Kidney (tissue), 14 donors: Measurements from ENCODE around the gene ENTHD1. TPM values are rescaled to one million over a fixed set of nuclear protein-coding genes. Genes with fewer than 3 reads are reported as not detected.

Source experiments
- DNase-seq, 5 donors: peaks; one replicate each; pipeline ENCODE4 v3.0.0-alpha.2; 2013 to 2020
- FAIRE-seq: peaks from 2 replicates; lab custom pipeline; 2012; peaks lifted over from hg19 to GRCh38; lab: Jason Lieb, UNC
- H3K27ac ChIP-seq, 2 donors: one replicate each; pipeline ENCODE4 v1.7.0; 2013; ENCODE audit warnings: low read depth in 2 of 2, low read length in 2 of 2, inconsistent platforms in 1 of 2
- H3K27me3 ChIP-seq: one replicate; pipeline ENCODE4 v1.7.1; 2013; ENCODE audit warnings: low read length, inconsistent platforms; ENCODE audit not compliant: control insufficient read depth, insufficient read depth
- H3K36me3 ChIP-seq, 3 donors: one replicate each; pipeline versions ENCODE4 v1.7.0 to v1.7.1; 2013; ENCODE audit warnings: low read length in 3 of 3, control low read depth in 1 of 3, inconsistent platforms in 1 of 3; ENCODE audit not compliant: insufficient read depth in 3 of 3, control insufficient read depth in 2 of 3
- H3K4me1 ChIP-seq, 3 donors: one replicate each; pipeline versions ENCODE4 v1.7.0 to v1.7.1; 2013; ENCODE audit warnings: low read length in 3 of 3, inconsistent platforms in 1 of 3, low read depth in 1 of 3; ENCODE audit not compliant: control insufficient read depth in 2 of 3, insufficient read depth in 2 of 3
- H3K4me3 ChIP-seq, 3 donors: one replicate each; pipeline versions ENCODE4 v1.7.0 to v1.8.1; 2013; ENCODE audit warnings: low read length in 3 of 3, control low read depth in 1 of 3, inconsistent platforms in 1 of 3
- H3K9ac ChIP-seq, 3 donors: one replicate each; pipeline versions ENCODE4 v1.7.0 to v1.7.1; 2013; ENCODE audit warnings: low read length in 3 of 3, control low read depth in 1 of 3, inconsistent platforms in 1 of 3
- H3K9me3 ChIP-seq, 3 donors: one replicate each; pipeline versions ENCODE4 v1.7.0 to v1.7.1; 2013; ENCODE audit warnings: low read length in 3 of 3, control low read depth in 1 of 3, inconsistent platforms in 1 of 3; ENCODE audit not compliant: control insufficient read depth in 2 of 3, insufficient read depth in 1 of 3
- intact Hi-C: fragments of 100-400 bp; cut with DNase I; formaldehyde crosslinking; loops from one replicate; pipeline ENCODE4 v1.11.1; 2022
- polyA plus RNA-seq: library from polyadenylated mRNA; stranded (reverse); fragments of 350-450 nt; fragmentation: Illumina TruSeq; extraction: RNeasy Lipid Tissue Mini Kit (QIAGEN cat#74804); gene quantifications from one replicate; pipeline ENCODE4 v1.2.3, GENCODE V29; 2014; ENCODE audit warnings: low read depth, low replicate concordance; ENCODE audit not compliant: insufficient read depth
- total RNA-seq: library from RNA; stranded (reverse); fragmentation: NEBNext Ultra II Directional; extraction: Animal tissue kit (Norgen Biotek cat#: 25700); gene quantifications from one replicate; pipeline ENCODE4 v1.2.1, GENCODE V29; 2021
- TF ChIP-seq, protein P1 (sequence below): IDR thresholded peaks from 3 replicates; pipeline ENCODE4 v1.5.1; 2012; ENCODE audit warnings: mild to moderate bottlenecking, moderate library complexity, borderline replicate concordance; ENCODE audit not compliant: insufficient read depth; ENCODE audit errors: extremely low read depth
- donor health status: control.
- donor health status: control.
- donor health status: control.
- donor health status: control.
- donor health status: control.
- donor health status: DM: yes; HTN: yes; CAD: no.
- donor health status: Normal renal cell carcinoma (clear cell type).

Gene ENTHD1
- total and polyA plus RNA-seq, 2 donors from 2014 or later, result not detected

DNA sequence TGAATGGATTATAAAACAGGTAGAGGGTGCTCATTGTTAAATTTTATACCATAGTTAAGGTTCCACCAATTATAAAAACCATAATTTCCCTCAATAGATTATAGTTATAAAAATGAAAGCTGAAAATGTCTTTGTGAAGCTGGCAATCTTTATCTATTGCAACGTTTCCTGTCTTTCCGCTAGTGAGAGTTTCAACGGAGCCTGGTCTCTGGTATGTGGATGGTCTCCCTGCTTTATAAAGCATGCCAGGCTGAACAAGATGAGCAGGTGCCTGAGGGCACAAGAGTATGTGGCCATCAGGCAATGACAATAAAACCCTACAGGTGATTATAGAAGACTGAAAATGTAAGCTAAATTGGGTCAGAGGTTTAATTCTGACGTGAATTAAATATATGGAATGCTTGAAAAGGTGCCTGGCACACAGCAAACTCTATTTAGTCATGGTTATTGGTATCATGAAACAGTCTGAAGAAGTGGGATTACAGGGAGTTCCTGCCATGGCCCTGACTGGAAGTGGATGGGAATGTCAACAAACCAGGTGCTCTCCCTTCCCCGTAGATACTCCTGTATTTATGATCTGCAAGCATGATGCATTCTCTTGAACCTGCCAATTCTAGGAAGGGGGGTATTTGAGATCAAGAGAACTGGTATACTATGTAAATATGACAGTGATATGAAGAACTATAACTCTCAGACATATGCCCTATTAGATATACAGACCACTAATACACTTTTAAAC is 115.7 kb downstream of the ENTHD1 start:
- no peak for DNase-seq
- TF ChIP-seq, protein P1, sequence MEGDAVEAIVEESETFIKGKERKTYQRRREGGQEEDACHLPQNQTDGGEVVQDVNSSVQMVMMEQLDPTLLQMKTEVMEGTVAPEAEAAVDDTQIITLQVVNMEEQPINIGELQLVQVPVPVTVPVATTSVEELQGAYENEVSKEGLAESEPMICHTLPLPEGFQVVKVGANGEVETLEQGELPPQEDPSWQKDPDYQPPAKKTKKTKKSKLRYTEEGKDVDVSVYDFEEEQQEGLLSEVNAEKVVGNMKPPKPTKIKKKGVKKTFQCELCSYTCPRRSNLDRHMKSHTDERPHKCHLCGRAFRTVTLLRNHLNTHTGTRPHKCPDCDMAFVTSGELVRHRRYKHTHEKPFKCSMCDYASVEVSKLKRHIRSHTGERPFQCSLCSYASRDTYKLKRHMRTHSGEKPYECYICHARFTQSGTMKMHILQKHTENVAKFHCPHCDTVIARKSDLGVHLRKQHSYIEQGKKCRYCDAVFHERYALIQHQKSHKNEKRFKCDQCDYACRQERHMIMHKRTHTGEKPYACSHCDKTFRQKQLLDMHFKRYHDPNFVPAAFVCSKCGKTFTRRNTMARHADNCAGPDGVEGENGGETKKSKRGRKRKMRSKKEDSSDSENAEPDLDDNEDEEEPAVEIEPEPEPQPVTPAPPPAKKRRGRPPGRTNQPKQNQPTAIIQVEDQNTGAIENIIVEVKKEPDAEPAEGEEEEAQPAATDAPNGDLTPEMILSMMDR, result no peak

DNA sequence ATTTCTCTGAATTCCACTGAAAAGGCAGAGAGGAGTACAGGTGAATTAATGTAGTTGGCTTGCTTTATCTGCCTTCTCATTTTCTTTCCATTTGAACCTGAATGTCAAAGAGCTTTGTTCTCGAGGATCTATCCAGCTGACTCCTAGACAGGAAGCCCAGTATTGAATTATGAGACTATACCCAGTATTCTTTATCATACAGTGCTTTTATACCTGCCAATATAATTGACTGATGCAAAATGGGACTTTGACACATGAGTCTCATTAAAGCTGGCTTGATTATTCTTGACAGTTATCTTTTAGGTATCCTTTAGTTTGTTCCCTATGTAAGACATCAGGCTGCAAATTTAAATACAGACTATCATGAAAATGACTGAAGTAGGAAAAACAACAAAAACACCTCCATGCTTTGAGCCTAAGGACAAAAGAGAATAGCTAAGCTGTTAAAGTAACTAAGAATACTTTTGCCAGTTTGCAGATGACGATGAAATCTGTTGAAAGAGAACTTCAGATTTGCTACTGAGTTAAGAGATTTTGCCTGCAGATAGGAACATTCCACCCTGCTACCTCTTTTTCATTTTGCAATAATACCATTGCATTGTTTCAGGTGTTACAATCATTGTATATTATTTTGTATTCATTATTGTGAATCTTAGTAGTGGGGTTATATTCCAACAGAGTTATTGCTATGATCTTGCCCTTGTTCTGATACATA is 117.1 kb downstream of the ENTHD1 start:
- Histone ChIP-seq H3K4me3 (no peak overlapping the region), H3K27ac (no peak overlapping the region), H3K27me3 (no peaks in the 10 kb centered on the region), H3K4me1 (no peaks in the 10 kb centered on the region), H3K36me3 (no peaks in the 10 kb centered on the region), H3K9me3 (no peaks in the 10 kb centered on the region), H3K9ac (no peak overlapping the region)
- DNase-seq, result no peak
- no peak for FAIRE-seq
- intact Hi-C loops, result no loop called here
- TF ChIP-seq, protein P1, result no peak

More for the DNA sequence above, 115.7 kb downstream of the ENTHD1 start:
- H3K36me3 ChIP-seq, result no peaks in the 10 kb centered on the region
- no peaks in the 10 kb centered on the region for H3K9me3 ChIP-seq
- H3K27me3 ChIP-seq, result no peaks in the 10 kb centered on the region
- no peak overlapping the region for H3K27ac ChIP-seq
- intact Hi-C loops, result no loop called here
- no peak for FAIRE-seq
- H3K4me1 ChIP-seq, result no peaks in the 10 kb centered on the region
- no peak overlapping the region for H3K4me3 ChIP-seq
- no peak overlapping the region for H3K9ac ChIP-seq

DNA sequence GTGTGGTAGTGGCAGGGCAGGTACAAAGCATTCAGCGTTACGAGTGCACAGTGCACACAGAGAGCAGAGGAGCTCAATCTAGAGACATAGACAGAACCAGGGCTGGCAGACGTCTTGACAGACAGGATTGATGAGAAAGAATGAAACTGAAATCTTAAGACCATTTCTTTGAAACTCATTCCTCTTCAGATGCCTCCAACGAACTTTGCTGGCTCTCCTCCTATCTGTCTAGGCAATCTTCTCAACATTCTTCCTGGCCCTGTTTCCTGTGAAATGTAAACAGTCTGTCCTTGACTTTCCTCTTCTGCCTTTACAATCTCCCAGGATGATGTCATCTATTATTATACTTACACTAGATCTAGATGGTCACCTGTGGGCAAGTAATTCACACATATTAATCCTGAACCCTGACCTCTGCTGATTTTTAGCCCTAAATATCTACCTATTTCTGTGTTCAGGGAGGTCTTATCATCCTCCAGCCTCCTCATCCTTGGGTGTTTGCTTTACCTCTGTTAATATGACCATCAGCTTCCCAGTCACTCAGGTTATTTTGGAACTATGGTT is 119.5 kb downstream of the ENTHD1 start:
- H3K4me3 ChIP-seq, result no peak overlapping the region
- TF ChIP-seq, protein P1, result no peak
- H3K9ac ChIP-seq, result no peak overlapping the region
- FAIRE-seq, result no peak
- no peaks in the 10 kb centered on the region for H3K27me3 ChIP-seq
- H3K9me3 ChIP-seq, result no peaks in the 10 kb centered on the region
- H3K4me1 ChIP-seq, result no peaks in the 10 kb centered on the region
- no peak overlapping the region for H3K27ac ChIP-seq
- H3K36me3 ChIP-seq, result no peaks in the 10 kb centered on the region
- intact Hi-C loops, result no loop called here
- no peak for DNase-seq
